GM10266 (cell line): ENCODE results near the gene RANBP1.

Source experiments
- DNase-seq: peaks from one replicate; pipeline ENCODE4 v3.0.0; 2012; ENCODE audit errors: extremely low spot score
- CTCF ChIP-seq: IDR thresholded peaks from 2 replicates; pipeline ENCODE4 v1.5.1; 2012; ENCODE audit warnings: mild to moderate bottlenecking, low read depth; ENCODE audit not compliant: control insufficient read depth, insufficient read depth; ENCODE audit errors: missing control alignments

RANBP1 gene

GRCh38 chr22:20138417-20138738 is 22.5 kb downstream of the RANBP1 start:
- no peak for TF ChIP-seq CTCF
- DNase-seq = no peak

- no peak for TF ChIP-seq CTCF
- no peak for DNase-seq
Measured at GRCh38 chr22:20138868-20139267, 23.0 kb downstream of the RANBP1 start.

DNA sequence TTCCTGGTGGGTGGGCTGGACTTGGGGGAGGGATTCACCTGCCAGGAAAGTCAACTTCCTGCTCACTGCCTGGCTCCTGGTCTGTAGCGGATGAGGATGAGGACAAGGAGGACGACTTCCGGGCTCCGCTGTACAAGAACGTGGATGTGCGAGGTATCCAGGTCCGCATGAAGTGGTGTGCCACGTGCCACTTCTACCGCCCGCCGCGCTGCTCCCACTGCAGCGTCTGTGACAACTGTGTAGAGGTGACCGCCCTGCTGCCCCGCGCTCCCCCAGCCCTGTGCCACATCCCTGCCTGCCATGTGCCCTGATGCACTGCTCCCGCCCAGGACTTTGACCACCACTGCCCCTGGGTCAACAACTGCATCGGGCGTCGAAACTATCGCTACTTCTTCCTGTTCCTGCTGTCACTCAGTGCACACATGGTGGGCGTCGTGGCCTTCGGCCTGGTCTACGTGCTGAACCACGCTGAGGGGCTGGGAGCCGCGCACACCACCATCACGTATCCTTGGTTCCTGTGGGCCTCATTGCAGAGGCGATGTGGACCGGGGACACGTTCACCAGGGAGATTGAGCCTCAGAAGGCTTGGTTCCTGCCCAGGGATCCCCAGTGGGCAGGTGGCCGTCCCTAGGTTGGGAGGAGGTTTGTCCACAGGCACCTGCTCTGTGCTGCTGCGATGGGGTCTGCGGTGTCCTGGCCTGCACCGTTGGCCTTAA is 23.6 kb downstream of the RANBP1 start:
- no peak for DNase-seq
- no peak for TF ChIP-seq CTCF

DNA sequence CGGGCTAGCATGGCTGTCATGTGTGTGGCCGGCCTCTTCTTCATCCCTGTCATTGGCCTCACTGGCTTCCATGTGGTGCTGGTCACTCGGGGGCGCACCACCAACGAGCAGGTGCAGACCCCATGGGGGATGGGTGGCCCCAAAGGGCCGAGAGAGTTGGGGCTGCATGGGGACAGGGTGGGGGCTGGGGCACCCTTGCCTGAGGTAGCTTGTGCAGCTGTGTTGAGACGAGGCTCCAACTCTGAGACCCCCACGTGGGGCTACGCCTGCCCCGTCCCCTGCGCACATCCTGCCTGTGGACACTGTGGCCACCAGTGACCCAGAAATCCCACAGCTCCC is 24.2 kb downstream of the RANBP1 start:
- no peak for DNase-seq
- TF ChIP-seq CTCF = no peak

DNA sequence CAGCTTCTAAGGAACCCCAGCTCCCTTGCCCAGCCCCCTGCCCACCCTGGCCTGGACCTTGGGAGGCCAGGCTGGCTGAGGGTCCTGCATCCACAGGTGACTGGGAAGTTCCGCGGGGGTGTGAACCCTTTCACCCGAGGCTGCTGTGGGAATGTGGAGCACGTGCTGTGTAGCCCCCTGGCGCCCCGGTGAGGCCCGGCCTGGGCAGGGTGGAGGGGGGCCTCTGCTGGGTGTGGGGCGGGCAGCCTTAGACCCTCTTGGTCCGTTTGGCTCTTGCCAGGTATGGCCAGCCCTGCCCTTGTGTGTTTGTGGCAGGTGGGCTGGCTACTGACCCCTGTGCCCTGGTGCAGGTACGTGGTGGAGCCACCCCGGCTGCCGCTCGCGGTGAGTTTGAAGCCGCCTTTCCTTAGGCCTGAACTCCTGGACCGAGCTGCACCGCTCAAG is 24.6 kb downstream of the RANBP1 start:
- TF ChIP-seq CTCF = no peak

DNA sequence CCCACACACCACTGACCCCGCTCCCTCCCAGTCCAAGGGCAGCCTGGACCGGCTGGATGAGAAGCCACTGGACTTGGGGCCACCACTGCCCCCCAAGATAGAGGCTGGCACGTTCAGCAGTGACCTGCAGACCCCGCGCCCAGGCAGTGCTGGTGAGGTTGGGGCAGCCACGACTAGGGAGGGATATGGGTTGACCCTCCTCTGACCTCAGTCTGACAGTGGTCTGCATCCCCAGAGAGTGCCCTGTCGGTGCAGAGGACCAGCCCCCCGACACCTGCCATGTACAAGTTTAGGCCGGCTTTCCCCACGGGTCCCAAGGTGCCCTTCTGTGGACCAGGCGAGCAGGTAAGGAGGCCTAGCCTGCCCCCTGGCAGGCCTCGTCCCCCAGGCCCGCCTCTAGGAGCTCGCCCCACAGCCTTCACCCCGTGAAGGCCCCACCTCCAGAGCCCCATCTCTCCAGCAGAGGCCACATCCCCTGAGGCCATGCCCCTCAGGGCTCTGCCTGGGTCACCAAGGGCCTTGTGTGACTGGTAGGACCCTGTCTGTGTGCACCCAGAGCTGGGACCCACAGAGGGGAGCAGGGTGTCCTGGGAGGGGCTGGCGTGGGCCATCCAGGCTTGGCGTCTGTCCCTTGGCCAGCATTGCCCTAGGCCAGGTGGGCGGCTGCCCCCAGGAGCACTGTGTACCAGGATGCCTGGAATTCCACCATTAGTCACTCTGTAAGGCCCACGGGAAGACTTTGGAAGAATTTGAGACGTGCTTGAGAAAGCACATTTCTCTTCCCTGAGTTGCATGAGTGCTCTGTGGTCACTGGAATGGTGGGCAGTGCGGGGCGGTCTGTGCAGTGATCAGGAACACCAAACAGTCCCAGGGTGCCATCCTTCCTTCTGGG is 25.5 kb downstream of the RANBP1 start:
- TF ChIP-seq CTCF = no peak
- DNase-seq = no peak

More for the DNA sequence above, 24.6 kb downstream of the RANBP1 start:
- DNase-seq = no peak
